AG09309 (cell line): ENCODE results near the gene KCNJ9.

Source experiments
- DNase-seq: peaks from one replicate; pipeline ENCODE4 v3.0.0-alpha.2; 2010; ENCODE audit warnings: low read depth
- H3K4me3 ChIP-seq: 2 replicates; pipeline ENCODE4 v1.5.1; 2011; ENCODE audit warnings: mild to moderate bottlenecking, low read depth, low read length, moderate library complexity; ENCODE audit not compliant: control insufficient read depth
- TF ChIP-seq, protein P1 (sequence below): IDR thresholded peaks from 2 replicates; pipeline ENCODE4 v1.5.1; 2011; ENCODE audit warnings: mild to moderate bottlenecking, low read depth, low read length, inconsistent platforms; ENCODE audit not compliant: insufficient read depth, control insufficient read depth; ENCODE audit errors: missing control alignments

The KCNJ9 gene

DNA sequence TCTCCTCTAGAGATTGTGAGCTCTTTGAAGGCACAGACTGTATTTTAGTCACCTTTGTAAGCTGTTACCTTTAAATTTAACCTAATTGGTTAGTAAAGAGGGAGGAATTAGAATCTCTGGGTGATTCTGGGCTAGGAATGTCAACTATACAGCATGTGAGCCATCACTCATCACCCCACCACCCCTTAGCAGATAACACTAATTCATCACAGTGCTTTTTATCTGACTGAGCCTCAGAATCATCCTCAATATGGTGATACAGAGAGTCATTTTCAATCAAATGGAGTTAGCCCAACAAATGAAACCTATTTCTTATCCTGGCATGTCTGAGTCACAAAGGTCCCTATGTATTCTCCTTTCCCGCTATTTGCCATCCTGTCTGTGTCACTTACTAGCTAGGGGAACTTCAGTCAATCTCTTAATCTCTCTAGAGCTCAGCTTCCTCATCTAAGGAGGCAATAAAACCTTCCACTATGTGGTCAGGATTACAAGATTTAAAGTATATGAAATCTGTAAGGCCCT is 24.6 kb upstream of the KCNJ9 start:
- H3K4me3 ChIP-seq: no peak overlapping the region
- TF ChIP-seq, protein P1, sequence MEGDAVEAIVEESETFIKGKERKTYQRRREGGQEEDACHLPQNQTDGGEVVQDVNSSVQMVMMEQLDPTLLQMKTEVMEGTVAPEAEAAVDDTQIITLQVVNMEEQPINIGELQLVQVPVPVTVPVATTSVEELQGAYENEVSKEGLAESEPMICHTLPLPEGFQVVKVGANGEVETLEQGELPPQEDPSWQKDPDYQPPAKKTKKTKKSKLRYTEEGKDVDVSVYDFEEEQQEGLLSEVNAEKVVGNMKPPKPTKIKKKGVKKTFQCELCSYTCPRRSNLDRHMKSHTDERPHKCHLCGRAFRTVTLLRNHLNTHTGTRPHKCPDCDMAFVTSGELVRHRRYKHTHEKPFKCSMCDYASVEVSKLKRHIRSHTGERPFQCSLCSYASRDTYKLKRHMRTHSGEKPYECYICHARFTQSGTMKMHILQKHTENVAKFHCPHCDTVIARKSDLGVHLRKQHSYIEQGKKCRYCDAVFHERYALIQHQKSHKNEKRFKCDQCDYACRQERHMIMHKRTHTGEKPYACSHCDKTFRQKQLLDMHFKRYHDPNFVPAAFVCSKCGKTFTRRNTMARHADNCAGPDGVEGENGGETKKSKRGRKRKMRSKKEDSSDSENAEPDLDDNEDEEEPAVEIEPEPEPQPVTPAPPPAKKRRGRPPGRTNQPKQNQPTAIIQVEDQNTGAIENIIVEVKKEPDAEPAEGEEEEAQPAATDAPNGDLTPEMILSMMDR: no peak
- DNase-seq: no peak

DNA sequence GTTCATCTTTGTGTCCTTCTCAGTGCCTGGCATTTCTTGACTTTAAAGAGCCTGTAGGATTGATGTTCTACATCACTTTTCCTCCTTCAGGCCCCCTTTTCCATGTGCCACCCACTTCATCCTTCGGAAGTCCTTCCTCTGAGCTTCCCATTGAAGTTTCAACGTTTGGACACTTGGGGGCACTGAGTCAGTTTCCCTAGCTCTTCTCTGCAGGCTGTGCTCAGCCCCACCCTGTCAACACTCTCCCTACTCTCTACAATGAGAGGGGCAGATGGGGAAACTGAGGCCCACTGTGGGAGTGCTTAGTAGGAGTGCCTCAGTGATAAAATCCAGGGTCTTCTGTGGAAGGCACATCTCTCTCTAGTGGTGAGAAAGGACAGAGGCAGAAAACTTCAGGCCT is 23.3 kb upstream of the KCNJ9 start:
- TF ChIP-seq, protein P1: peak; percentile 43
- no peak overlapping the region for H3K4me3 ChIP-seq
- no peak for DNase-seq

DNA sequence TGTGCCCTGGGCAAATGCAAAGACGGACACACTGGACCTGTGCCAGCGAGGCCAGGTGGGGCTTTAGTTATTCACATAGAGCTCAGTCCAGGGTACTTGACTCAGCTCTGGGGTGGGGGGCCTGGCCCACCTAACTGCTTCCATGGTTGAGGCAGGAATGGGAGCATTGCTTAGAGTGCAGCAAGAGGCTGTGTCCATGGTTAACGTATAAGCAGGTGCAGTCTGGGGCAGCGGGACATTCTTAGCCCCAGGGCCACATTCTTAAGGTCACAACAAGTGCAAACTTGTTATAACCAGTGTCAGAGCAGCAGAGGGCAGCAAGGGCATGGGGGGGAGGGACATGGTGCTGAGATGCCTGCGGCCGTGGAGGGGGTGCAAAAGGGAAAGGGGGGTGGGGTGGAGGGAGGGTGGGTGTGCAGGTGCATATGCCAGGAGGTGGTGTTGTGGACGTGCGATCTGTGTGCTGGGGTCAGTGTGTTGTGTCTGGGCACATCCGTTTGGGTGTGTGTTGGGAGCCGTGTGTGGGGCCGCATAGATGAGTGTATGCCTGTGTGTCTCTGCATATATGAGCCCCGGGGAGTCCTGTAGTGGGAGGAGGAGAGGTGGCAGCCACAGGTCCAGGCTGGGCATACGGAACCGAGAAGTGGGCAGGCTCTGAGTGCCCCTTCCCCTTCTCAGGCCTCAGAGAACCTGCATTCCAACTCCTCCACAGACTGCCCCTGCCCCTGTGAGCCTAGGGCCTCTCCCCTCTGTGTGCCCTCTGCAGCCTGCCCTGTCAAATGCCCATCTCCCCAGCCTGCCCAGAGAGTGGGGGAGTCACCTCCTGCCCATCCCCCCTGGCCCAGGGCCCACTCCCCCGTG is 19.7 kb upstream of the KCNJ9 start:
- DNase-seq: no peak
- H3K4me3 ChIP-seq: no peak overlapping the region

DNA sequence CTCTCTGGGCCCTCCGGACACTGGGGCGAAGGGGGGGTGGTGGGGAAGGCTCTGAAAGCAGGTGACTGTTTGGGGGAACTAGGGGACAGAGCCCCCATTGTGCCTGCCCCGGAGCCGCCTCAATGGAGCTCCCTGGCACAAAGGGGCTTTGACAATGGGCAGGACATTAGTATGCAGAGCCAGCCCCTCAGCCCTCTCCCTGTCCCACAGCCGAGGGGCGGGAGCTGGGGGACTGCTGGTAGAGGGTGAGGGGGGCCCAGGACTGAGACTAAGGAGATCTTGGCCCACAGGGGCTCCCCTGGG is 19.2 kb upstream of the KCNJ9 start:
- TF ChIP-seq, protein P1: no peak
- no peak overlapping the region for H3K4me3 ChIP-seq
- DNase-seq: no peak

More for the DNA sequence above, 19.7 kb upstream of the KCNJ9 start:
- TF ChIP-seq, protein P1: no peak

- H3K4me3 ChIP-seq: no peak overlapping the region
- TF ChIP-seq, protein P1: no peak
- DNase-seq: no peak
Observed at GRCh38 chr1:160063176-160063575, 18.2 kb upstream of the KCNJ9 start.

GRCh38 chr1:160064164-160064563 is 17.2 kb upstream of the KCNJ9 start:
- no peak for DNase-seq
- H3K4me3 ChIP-seq: no peak overlapping the region
- TF ChIP-seq, protein P1: no peak
